Lower lobe of right lung (tissue), 2 donors: ENCODE measurements around the gene MYOD1. TPM values are rescaled to one million over a fixed set of nuclear protein-coding genes. Genes with fewer than 3 reads are reported as not detected.

Experiments used
- ATAC-seq, 2 donors: fragments of 200-7000 bp; cut with Tn5 transposase; one replicate each; pipeline ENCODE4 v1.9.1; 2020 to 2022; ENCODE audit warnings: mild to moderate bottlenecking in 2 of 2, moderate library complexity in 2 of 2
- DNase-seq: peaks from one replicate; pipeline ENCODE4 v3.0.0-alpha.2; 2020
- H3K27ac ChIP-seq: fragments of 200-600 bp; one replicate; pipeline ENCODE4 v1.8.0; 2022
- H3K27me3 ChIP-seq: fragments of 200-600 bp; one replicate; pipeline ENCODE4 v1.8.0; 2022; ENCODE audit warnings: low read depth
- H3K36me3 ChIP-seq: fragments of 200-600 bp; one replicate; pipeline ENCODE4 v1.8.0; 2022; ENCODE audit warnings: mild to moderate bottlenecking
- H3K4me1 ChIP-seq: fragments of 200-600 bp; one replicate; pipeline ENCODE4 v1.8.0; 2022
- H3K4me3 ChIP-seq: fragments of 200-600 bp; one replicate; pipeline ENCODE4 v1.8.0; 2022; ENCODE audit warnings: mild to moderate bottlenecking
- H3K9me3 ChIP-seq: fragments of 200-600 bp; one replicate; pipeline ENCODE4 v1.8.0; 2022
- intact Hi-C: fragments of 100-400 bp; cut with DNase I; formaldehyde crosslinking; loops from one replicate; pipeline ENCODE4 v1.11.0; 2022
- total RNA-seq: library from RNA; stranded (reverse); fragmentation: NEBNext Ultra II Directional; extraction: Animal tissue kit (Norgen Biotek cat#: 25700); gene quantifications from one replicate; pipeline ENCODE4 v1.2.1, GENCODE V29; 2021
- TF ChIP-seq, protein P1 (sequence below): fragments of 200-600 bp; IDR thresholded peaks from one replicate; pipeline ENCODE4 v1.8.0; 2022; ENCODE audit warnings: antibody characterized with exemption, mild to moderate bottlenecking
- donor health status: DM: no; HTN: yes; CAD: no; lungs with severe emphysema.

The MYOD1 gene
- total RNA-seq, 1 donor from 2014 or later, result not detected

DNA sequence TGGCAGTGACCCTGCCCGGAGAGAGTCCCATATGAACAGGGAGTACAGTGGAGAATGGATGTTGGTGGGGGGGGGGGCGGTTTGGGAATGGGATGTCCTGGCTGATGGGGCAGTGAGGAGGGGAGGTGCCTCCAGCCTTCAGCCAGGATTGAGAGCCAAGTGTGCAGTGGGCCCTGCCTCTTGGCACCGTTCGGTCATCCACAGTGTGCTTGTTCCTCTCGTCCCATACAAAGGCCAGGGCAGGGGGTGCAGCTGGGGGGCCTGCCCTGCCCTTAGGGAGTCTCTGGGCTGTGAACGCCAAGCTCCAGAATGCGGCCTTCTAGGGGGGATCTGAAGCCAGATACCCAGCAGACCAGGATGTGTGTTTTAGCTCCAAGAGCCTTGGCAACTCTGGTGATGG, 49.2 kb downstream of the MYOD1 start:
- intact Hi-C loops, result no loop called here
- H3K36me3 ChIP-seq, result no peaks in the 10 kb centered on the region
- no peak for DNase-seq
- no peak for ATAC-seq
- no peak overlapping the region for H3K4me3 ChIP-seq
- TF ChIP-seq, protein P1, sequence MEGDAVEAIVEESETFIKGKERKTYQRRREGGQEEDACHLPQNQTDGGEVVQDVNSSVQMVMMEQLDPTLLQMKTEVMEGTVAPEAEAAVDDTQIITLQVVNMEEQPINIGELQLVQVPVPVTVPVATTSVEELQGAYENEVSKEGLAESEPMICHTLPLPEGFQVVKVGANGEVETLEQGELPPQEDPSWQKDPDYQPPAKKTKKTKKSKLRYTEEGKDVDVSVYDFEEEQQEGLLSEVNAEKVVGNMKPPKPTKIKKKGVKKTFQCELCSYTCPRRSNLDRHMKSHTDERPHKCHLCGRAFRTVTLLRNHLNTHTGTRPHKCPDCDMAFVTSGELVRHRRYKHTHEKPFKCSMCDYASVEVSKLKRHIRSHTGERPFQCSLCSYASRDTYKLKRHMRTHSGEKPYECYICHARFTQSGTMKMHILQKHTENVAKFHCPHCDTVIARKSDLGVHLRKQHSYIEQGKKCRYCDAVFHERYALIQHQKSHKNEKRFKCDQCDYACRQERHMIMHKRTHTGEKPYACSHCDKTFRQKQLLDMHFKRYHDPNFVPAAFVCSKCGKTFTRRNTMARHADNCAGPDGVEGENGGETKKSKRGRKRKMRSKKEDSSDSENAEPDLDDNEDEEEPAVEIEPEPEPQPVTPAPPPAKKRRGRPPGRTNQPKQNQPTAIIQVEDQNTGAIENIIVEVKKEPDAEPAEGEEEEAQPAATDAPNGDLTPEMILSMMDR, result no peak
- H3K27me3 ChIP-seq, result no peaks in the 10 kb centered on the region
- no peaks in the 10 kb centered on the region for H3K4me1 ChIP-seq
- H3K9me3 ChIP-seq, result no peaks in the 10 kb centered on the region
- no peak overlapping the region for H3K27ac ChIP-seq

DNA sequence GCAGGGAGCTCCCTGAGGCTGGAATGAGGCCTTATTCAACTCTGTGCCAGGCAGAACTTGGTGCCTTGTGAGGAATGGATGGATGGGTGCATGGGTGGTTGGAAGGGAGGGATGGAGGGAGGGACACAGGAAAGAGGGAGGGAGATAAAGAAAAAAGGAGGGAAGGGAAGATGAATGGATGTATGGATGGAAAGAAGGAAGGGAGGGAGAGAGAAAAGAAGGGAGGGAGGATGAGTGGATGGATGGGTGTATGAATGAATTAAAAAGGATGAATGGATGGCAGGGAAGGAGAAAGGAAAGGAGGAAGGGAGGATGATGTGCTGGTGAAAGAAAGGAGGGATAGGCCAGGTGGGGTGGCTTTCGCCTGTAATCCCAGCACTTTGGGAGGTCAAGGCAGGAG, 49.8 kb downstream of the MYOD1 start:
- TF ChIP-seq, protein P1, result no peak
- no peak for DNase-seq
- ATAC-seq, result no peak
- no peaks in the 10 kb centered on the region for H3K27me3 ChIP-seq
- no peak overlapping the region for H3K4me3 ChIP-seq
- H3K4me1 ChIP-seq, result no peaks in the 10 kb centered on the region
- intact Hi-C loops, result no loop called here
- no peaks in the 10 kb centered on the region for H3K36me3 ChIP-seq
- H3K9me3 ChIP-seq, result no peaks in the 10 kb centered on the region
- H3K27ac ChIP-seq, result no peak overlapping the region

GRCh38 chr11:17770048-17770652, 50.8 kb downstream of the MYOD1 start:
- TF ChIP-seq, protein P1, result no peak
- no peaks in the 10 kb centered on the region for H3K9me3 ChIP-seq
- ATAC-seq (no peak), DNase-seq (no peak)
- no peaks in the 10 kb centered on the region for H3K4me1 ChIP-seq
- H3K27ac ChIP-seq, result no peak overlapping the region
- intact Hi-C loops, result no loop called here
- H3K27me3 ChIP-seq, result no peaks in the 10 kb centered on the region
- H3K36me3 ChIP-seq, result no peaks in the 10 kb centered on the region
- no peak overlapping the region for H3K4me3 ChIP-seq

DNA sequence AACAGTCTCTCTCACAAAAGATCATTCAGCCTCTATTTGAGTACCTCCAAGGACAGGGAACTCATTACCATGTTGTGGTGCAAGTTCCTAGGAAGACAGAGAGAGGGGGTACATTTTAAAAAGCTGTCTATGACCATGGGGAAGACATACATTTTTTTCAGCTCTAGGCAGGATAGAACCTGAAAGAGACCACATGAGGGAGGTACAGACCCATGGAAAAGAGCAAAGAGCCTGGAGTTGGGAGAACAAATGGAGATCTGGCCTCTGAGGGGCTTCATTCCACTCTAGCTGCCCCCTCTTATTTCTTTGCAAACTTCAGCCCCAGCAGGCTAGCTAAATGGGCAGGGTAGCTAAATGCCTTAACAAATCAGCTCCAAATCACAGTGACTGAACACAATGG, 51.5 kb downstream of the MYOD1 start:
- H3K27me3 ChIP-seq, result no peaks in the 10 kb centered on the region
- no peak overlapping the region for H3K27ac ChIP-seq
- DNase-seq (no peak), ATAC-seq (no peak)
- intact Hi-C loops, result no loop called here
- no peaks in the 10 kb centered on the region for H3K4me1 ChIP-seq
- H3K36me3 ChIP-seq, result no peaks in the 10 kb centered on the region
- TF ChIP-seq, protein P1, result no peak
- no peak overlapping the region for H3K4me3 ChIP-seq
- H3K9me3 ChIP-seq, result no peaks in the 10 kb centered on the region

DNA sequence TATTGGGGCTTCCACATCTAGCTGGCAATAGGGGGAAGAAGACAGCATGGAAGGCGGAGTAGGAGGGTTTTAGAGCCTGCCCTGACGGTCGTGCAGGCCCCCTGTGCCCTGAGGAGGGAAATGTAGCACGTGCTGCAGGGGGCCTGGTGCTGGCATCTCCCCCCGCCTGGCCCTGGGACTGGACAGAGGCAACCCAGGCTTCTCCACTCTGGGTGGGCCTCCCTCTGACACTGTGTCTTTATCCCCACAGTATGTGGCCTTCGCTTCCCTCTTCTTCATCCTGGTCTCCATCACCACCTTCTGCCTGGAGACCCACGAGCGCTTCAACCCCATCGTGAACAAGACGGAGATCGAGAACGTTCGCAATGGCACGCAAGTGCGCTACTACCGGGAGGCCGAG, 52.0 kb downstream of the MYOD1 start:
- Histone ChIP-seq H3K4me3 (no peak overlapping the region), H3K27ac (no peak overlapping the region), H3K4me1 (no peaks in the 10 kb centered on the region), H3K36me3 (no peaks in the 10 kb centered on the region), H3K27me3 (no peaks in the 10 kb centered on the region), H3K9me3 (no peaks in the 10 kb centered on the region)
- DNase-seq (no peak), ATAC-seq (no peak)
- TF ChIP-seq, protein P1, result no peak
- intact Hi-C loops, result no loop called here

Other genes with a start within 250 kb of the MYOD1 start
- gene ABCC8, start 242.7 kb upstream of the MYOD1 start, total RNA-seq, result 4.9 TPM
- gene USH1C, start 175.2 kb upstream of the MYOD1 start, total RNA-seq, result 0.30 TPM
- gene OTOG, start 172.3 kb upstream of the MYOD1 start, total RNA-seq, result not detected
- not detected for gene KCNC1, start 15.2 kb downstream of the MYOD1 start, total RNA-seq